ENCODE data around the gene CDKAL1. TPM values are rescaled to one million over a fixed set of nuclear protein-coding genes. Genes with fewer than 3 reads are reported as not detected.

CDKAL1 gene
- total RNA-seq, 2 donors from 2014 or later: 12.1 to 19.0 TPM

- Histone ChIP-seq H3K27me3 (replicated peaks; ENCODE audit: insufficient read depth) (no peaks in the 10 kb centered on the region), H3K9me3 (no peaks in the 10 kb centered on the region), H3K36me3 (no peaks in the 10 kb centered on the region), H3K4me3 (no peak overlapping the region), H3K27ac (no peak overlapping the region), H3K4me1 (replicated peaks) (no peaks in the 10 kb centered on the region)
- TF ChIP-seq CTCF (IDR thresholded peaks at IDR 0.05) (no peak), POLR2A (IDR thresholded peaks at IDR 0.05) (no peak), POLR2AphosphoS5 (IDR thresholded peaks at IDR 0.05) (no peak)
- DNase-seq (ENCODE audit: low spot score): no peak
- intact Hi-C loops (cut with DNase I): no loop called here
- WGBS: 71% methylated on average over 1 of the region's 1 CpG
Observed at GRCh38 chr6:20969551-20969950, 435.3 kb downstream of the CDKAL1 start.

DNA sequence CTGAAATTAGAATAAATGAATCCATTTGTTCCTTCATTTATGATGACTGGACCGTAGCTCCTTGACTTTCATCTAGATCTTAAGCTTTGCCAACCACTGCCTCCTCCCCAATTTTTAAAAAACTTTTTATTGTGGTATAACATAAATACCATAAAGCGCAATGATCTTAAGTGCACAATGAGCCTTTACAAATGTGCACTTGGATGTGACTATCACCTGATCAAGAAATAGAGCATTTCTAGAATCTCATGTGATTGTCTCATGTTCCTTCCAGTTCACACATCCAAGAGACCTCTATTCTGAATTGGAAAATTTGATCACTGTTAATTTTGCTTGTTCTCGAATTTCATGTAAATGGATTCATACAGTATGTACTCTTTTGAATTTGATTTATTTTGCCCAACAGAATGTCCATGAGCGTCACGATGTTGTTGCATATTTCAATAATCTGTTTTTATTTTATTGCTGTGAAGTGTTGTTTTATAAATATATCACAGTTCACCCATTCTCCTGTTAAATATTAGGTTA lies 442.2 kb downstream of the CDKAL1 start:
- no peak for DNase-seq (ENCODE audit: low spot score)
- no peaks in the 10 kb centered on the region for H3K27me3 ChIP-seq (replicated peaks; ENCODE audit: insufficient read depth)
- TF ChIP-seq POLR2AphosphoS5 (IDR thresholded peaks at IDR 0.05) (no peak), POLR2A (IDR thresholded peaks at IDR 0.05) (no peak), CTCF (IDR thresholded peaks at IDR 0.05) (no peak)
- H3K4me1 ChIP-seq (replicated peaks): no peaks in the 10 kb centered on the region
- no peak overlapping the region for H3K4me3 ChIP-seq
- 87% methylated on average over 5 of the region's 5 CpGs for WGBS
- intact Hi-C loops (cut with DNase I): no loop called here
- no peaks in the 10 kb centered on the region for H3K9me3 ChIP-seq
- no peak overlapping the region for H3K27ac ChIP-seq
- H3K36me3 ChIP-seq: no peaks in the 10 kb centered on the region

- 73% methylated on average over 5 of the region's 5 CpGs for WGBS
- H3K4me3 ChIP-seq: no peak overlapping the region
Observed at GRCh38 chr6:20978151-20978614, 443.9 kb downstream of the CDKAL1 start.

DNA sequence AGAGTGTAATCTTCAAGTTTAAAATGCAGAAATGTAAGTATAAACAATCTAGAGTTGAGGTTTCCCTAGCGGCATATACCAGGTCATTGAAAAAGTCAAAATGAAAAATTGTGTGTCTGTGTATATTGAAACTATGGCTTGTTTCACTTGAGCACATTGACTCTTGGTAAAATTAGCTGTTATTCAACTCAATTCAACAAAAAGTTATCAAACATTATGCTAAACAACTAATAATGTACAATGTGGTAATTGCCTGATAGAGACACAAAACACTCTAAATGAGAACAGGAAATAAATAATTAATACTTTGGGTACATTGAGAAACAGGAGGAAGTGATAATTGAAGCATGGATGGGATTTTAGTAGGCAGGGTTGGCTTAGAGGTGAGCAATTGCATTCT lies 444.8 kb downstream of the CDKAL1 start:
- no peak for DNase-seq (ENCODE audit: low spot score)
- 94% methylated on average over 1 of the region's 1 CpG for WGBS
- TF ChIP-seq POLR2A (IDR thresholded peaks at IDR 0.05): no peak

More at GRCh38 chr6:20978151-20978614, 443.9 kb downstream of the CDKAL1 start:
- H3K9me3 ChIP-seq: no peaks in the 10 kb centered on the region
- DNase-seq (ENCODE audit: low spot score): no peak
- H3K27me3 ChIP-seq (replicated peaks; ENCODE audit: insufficient read depth): no peaks in the 10 kb centered on the region
- TF ChIP-seq POLR2AphosphoS5 (IDR thresholded peaks at IDR 0.05) (no peak), CTCF (IDR thresholded peaks at IDR 0.05) (no peak), POLR2A (IDR thresholded peaks at IDR 0.05) (no peak)
- intact Hi-C loops (cut with DNase I): no loop called here
- H3K27ac ChIP-seq: no peak overlapping the region
- H3K36me3 ChIP-seq: no peaks in the 10 kb centered on the region
- no peaks in the 10 kb centered on the region for H3K4me1 ChIP-seq (replicated peaks)

GRCh38 chr6:20983961-20984360 lies 449.7 kb downstream of the CDKAL1 start:
- WGBS: 94% methylated on average over 5 of the region's 5 CpGs
- Histone ChIP-seq H3K36me3 (no peaks in the 10 kb centered on the region), H3K27ac (no peak overlapping the region), H3K4me3 (no peak overlapping the region), H3K9me3 (no peaks in the 10 kb centered on the region), H3K27me3 (replicated peaks; ENCODE audit: insufficient read depth) (no peaks in the 10 kb centered on the region), H3K4me1 (replicated peaks) (no peaks in the 10 kb centered on the region)
- TF ChIP-seq POLR2A (IDR thresholded peaks at IDR 0.05) (no peak), CTCF (IDR thresholded peaks at IDR 0.05) (no peak), POLR2AphosphoS5 (IDR thresholded peaks at IDR 0.05) (no peak)
- intact Hi-C loops (cut with DNase I): no loop called here
- no peak for DNase-seq (ENCODE audit: low spot score)

More for the DNA sequence above, 444.8 kb downstream of the CDKAL1 start:
- Histone ChIP-seq H3K27me3 (replicated peaks; ENCODE audit: insufficient read depth) (no peaks in the 10 kb centered on the region), H3K4me1 (replicated peaks) (no peaks in the 10 kb centered on the region), H3K27ac (no peak overlapping the region), H3K36me3 (no peaks in the 10 kb centered on the region), H3K4me3 (no peak overlapping the region), H3K9me3 (no peaks in the 10 kb centered on the region)
- intact Hi-C loops (cut with DNase I): no loop called here

Measured in prostate gland (tissue), 2 donors.